GM18526 (cell line): ENCODE data around the gene DNM1.

ENCODE experiments used
- POLR2A ChIP-seq: IDR thresholded peaks from 3 replicates; pipeline ENCODE4 v1.6.1; 2011; ENCODE audit not compliant: insufficient read length; ENCODE audit errors: extremely low read depth

DNM1 gene

GRCh38 chr9:128249908-128250838 lies 47.0 kb downstream of the DNM1 start:
- TF ChIP-seq POLR2A: no peak

GRCh38 chr9:128250839-128251731 lies 47.9 kb downstream of the DNM1 start:
- no peak for TF ChIP-seq POLR2A

GRCh38 chr9:128251732-128252100 lies 48.5 kb downstream of the DNM1 start:
- no peak for TF ChIP-seq POLR2A

- no peak for TF ChIP-seq POLR2A
Observed at GRCh38 chr9:128252317-128253139, 49.3 kb downstream of the DNM1 start.

- TF ChIP-seq POLR2A: no peak
Observed at GRCh38 chr9:128253140-128253990, 50.2 kb downstream of the DNM1 start.

GRCh38 chr9:128253991-128254346 lies 50.8 kb downstream of the DNM1 start:
- no peak for TF ChIP-seq POLR2A

- TF ChIP-seq POLR2A: no peak
Observed at GRCh38 chr9:128254362-128254761, 51.2 kb downstream of the DNM1 start.

- no peak for TF ChIP-seq POLR2A
Observed at GRCh38 chr9:128254855-128255759, 51.9 kb downstream of the DNM1 start.

GRCh38 chr9:128257086-128257825 lies 54.1 kb downstream of the DNM1 start:
- no peak for TF ChIP-seq POLR2A

GRCh38 chr9:128257907-128258306 lies 54.7 kb downstream of the DNM1 start:
- TF ChIP-seq POLR2A: no peak

- no peak for TF ChIP-seq POLR2A
Observed at GRCh38 chr9:128258326-128258725, 55.1 kb downstream of the DNM1 start.

- TF ChIP-seq POLR2A: no peak
Observed at GRCh38 chr9:128259156-128259555, 56.0 kb downstream of the DNM1 start.

GRCh38 chr9:128260340-128260739 lies 57.2 kb downstream of the DNM1 start:
- TF ChIP-seq POLR2A: no peak
